GM23338 (cell line): Measurements from ENCODE around the gene NOC3L. TPM values are rescaled to one million over a fixed set of nuclear protein-coding genes. Genes with fewer than 3 reads are reported as not detected.

Experiments used
- ATAC-seq: fragments of 200-7000 bp; cut with Tn5 transposase; 3 replicates; pipeline ENCODE4 v1.9.1; 2020
- DNase-seq: peaks from one replicate; pipeline ENCODE4 v3.0.0-alpha.2; 2015; ENCODE audit warnings: low spot score
- H2AFZ ChIP-seq: fragments of 200-600 bp; sonication (generic); 2 replicates; pipeline ENCODE4 v1.8.0; 2016; ENCODE audit warnings: antibody characterized with exemption, mild to moderate bottlenecking, moderate library complexity
- H3F3A ChIP-seq: fragments of 200-600 bp; sonication (generic); replicated peaks from 2 replicates; pipeline ENCODE4 v1.8.0; 2017; ENCODE audit warnings: antibody characterized with exemption, mixed run types, low read depth
- H3K27ac ChIP-seq: fragments of 200-600 bp; sonication (generic); 2 replicates; pipeline ENCODE4 v1.6.1; 2016; ENCODE audit warnings: low read depth
- H3K27me3 ChIP-seq: fragments of 200-600 bp; sonication (generic); 2 replicates; pipeline ENCODE4 v1.8.0; 2016; ENCODE audit warnings: mild to moderate bottlenecking, mixed run types, moderate library complexity; ENCODE audit not compliant: insufficient read depth
- H3K36me3 ChIP-seq: fragments of 200-600 bp; sonication (generic); 2 replicates; pipeline ENCODE4 v1.8.0; 2016; ENCODE audit warnings: mild to moderate bottlenecking; ENCODE audit not compliant: insufficient read depth
- H3K4me1 ChIP-seq: fragments of 200-600 bp; sonication (generic); 2 replicates; pipeline ENCODE4 v1.8.0; 2016; ENCODE audit warnings: mild to moderate bottlenecking, moderate library complexity; ENCODE audit not compliant: insufficient read depth
- H3K4me2 ChIP-seq: fragments of 200-600 bp; sonication (generic); 2 replicates; pipeline ENCODE4 v1.7.1; 2017; ENCODE audit warnings: mixed run types
- H3K4me3 ChIP-seq: fragments of 200-600 bp; sonication (generic); 2 replicates; pipeline ENCODE4 v1.6.1; 2016; ENCODE audit warnings: mixed run types
- H3K79me2 ChIP-seq: fragments of 200-600 bp; sonication (generic); replicated peaks from 2 replicates; pipeline ENCODE4 v1.8.0; 2017; ENCODE audit warnings: mild to moderate bottlenecking; ENCODE audit not compliant: insufficient read depth
- H3K9me2 ChIP-seq: fragments of 200-600 bp; sonication (generic); 2 replicates; pipeline ENCODE4 v1.8.0; 2017; ENCODE audit not compliant: insufficient read depth
- H4K20me1 ChIP-seq: fragments of 200-600 bp; sonication (generic); replicated peaks from 2 replicates; pipeline ENCODE4 v1.8.0; 2017; ENCODE audit warnings: mild to moderate bottlenecking; ENCODE audit not compliant: insufficient read depth
- H3K27ac Mint-ChIP-seq: 2 replicates; pipeline ENCODE4 v1.8.0; 2020; ENCODE audit warnings: inconsistent platforms, mild to moderate bottlenecking, moderate library complexity, mixed read lengths
- H3K27me3 Mint-ChIP-seq: 3 replicates; pipeline ENCODE4 v1.8.0; 2022; ENCODE audit warnings: low read depth, mild to moderate bottlenecking, moderate library complexity, mixed read lengths, inconsistent platforms; ENCODE audit not compliant: insufficient read depth, poor library complexity
- H3K36me3 Mint-ChIP-seq: 3 replicates; pipeline ENCODE4 v1.8.0; 2021; ENCODE audit warnings: low read depth, mild to moderate bottlenecking, inconsistent platforms, moderate library complexity, mixed read lengths
- H3K4me1 Mint-ChIP-seq: 3 replicates; pipeline ENCODE4 v1.8.0; 2020; ENCODE audit warnings: mild to moderate bottlenecking, inconsistent platforms, mixed read lengths
- H3K4me3 Mint-ChIP-seq: 3 replicates; pipeline ENCODE4 v1.8.0; 2021; ENCODE audit warnings: moderate library complexity, mild to moderate bottlenecking, inconsistent platforms, mixed read lengths
- H3K9me3 Mint-ChIP-seq: 3 replicates; pipeline ENCODE4 v1.8.0; 2020; ENCODE audit warnings: moderate library complexity, mild to moderate bottlenecking, inconsistent platforms, mixed read lengths
- CREB1 ChIP-seq: fragments of 250-450 bp; sonication (Bioruptor Pico); IDR thresholded peaks from 2 replicates; pipeline ENCODE4 v1.5.0; 2020; ENCODE audit warnings: low read depth, mild to moderate bottlenecking, moderate library complexity
- EZH2 ChIP-seq: fragments of 200-600 bp; sonication (generic); IDR thresholded peaks from one replicate; pipeline ENCODE4 v1.8.0; 2017; ENCODE audit warnings: antibody characterized with exemption, mild to moderate bottlenecking, low read depth; ENCODE audit not compliant: unreplicated experiment
- EZH2phosphoT487 ChIP-seq: fragments of 200-600 bp; sonication (generic); IDR thresholded peaks from one replicate; pipeline ENCODE4 v1.8.1; 2018; ENCODE audit warnings: antibody characterized with exemption; ENCODE audit not compliant: unreplicated experiment
- JUNB ChIP-seq: IDR thresholded peaks from one replicate; pipeline ENCODE4 v1.6.1; 2016; ENCODE audit warnings: antibody characterized with exemption; ENCODE audit not compliant: unreplicated experiment
- NANOG ChIP-seq: IDR thresholded peaks from 2 replicates; pipeline ENCODE4 v1.6.1; 2016; ENCODE audit warnings: antibody characterized with exemption, borderline replicate concordance
- POLR2AphosphoS5 ChIP-seq: IDR thresholded peaks from 2 replicates; pipeline ENCODE4 v1.6.1; 2016; ENCODE audit warnings: antibody characterized with exemption, low read depth
- STAT1 ChIP-seq: IDR thresholded peaks from one replicate; pipeline ENCODE4 v1.6.1; 2016; ENCODE audit warnings: antibody characterized with exemption; ENCODE audit not compliant: unreplicated experiment
- ZNF114 ChIP-seq: fragments of 250-450 bp; sonication (Bioruptor Pico); IDR thresholded peaks from 2 replicates; pipeline ENCODE4 v1.5.0; 2020; ENCODE audit warnings: mild to moderate bottlenecking, moderate library complexity
- ZNF331 ChIP-seq: fragments of 250-450 bp; sonication (Bioruptor Pico); IDR thresholded peaks from 2 replicates; pipeline ENCODE4 v1.5.0; 2020; ENCODE audit warnings: low read depth, mild to moderate bottlenecking, moderate library complexity
- ZNF462 ChIP-seq: fragments of 250-450 bp; sonication (Bioruptor Pico); IDR thresholded peaks from 2 replicates; pipeline ENCODE4 v1.5.0; 2020; ENCODE audit warnings: mild to moderate bottlenecking, moderate library complexity
- polyA plus RNA-seq: library from polyadenylated mRNA; unstranded; fragments of >200 nt; fragmentation: Nextera tagmentation; extraction: Ambion mirVana; gene quantifications from 2 replicates; pipeline ENCODE4 v1.2.1, GENCODE V29; 2016
- total RNA-seq: library from RNA; depleted of rRNA; stranded (reverse); fragments of >200 nt; shearing (Covaris generic); gene quantifications from 2 replicates; pipeline ENCODE4 v1.2.3, GENCODE V29; 2014
- TF ChIP-seq, protein P1 (sequence below): IDR thresholded peaks from one replicate; pipeline ENCODE4 v1.6.1; 2018; ENCODE audit warnings: antibody characterized with exemption; ENCODE audit not compliant: unreplicated experiment
- TF ChIP-seq, protein P2 (sequence below), 2 experiments: fragments of 200-600 bp in 1 of 2; sonication (generic) in 1 of 2; conservative IDR thresholded peaks; 2 replicates each; pipeline versions ENCODE4 v1.5.1 to v1.6.1; 2016 to 2017; ENCODE audit warnings: antibody characterized with exemption in 2 of 2, low read depth in 2 of 2, mild to moderate bottlenecking in 2 of 2, moderate library complexity in 1 of 2

The NOC3L gene
- total and polyA plus RNA-seq, 2 experiments from 2014 or later = 43.1 to 62.1 TPM

DNA sequence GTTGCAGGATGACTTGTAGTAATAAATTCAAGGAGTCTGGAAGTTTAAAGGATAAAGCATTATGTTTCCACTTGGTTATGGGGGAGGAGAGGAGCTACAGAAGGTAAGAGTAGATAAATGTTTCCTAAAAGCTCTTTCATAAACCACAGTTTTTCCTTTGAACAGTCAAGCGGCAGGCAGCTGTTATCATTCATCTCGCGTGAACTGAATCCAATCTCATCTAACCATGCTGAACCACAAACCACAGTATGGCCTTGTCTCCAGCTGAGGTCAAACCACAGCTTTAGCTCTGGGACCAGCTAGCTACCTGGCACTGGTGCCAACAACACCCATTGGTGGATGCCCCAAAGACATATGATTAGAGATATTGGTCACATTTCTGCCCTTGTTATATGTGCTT lies 63.3 kb downstream of the NOC3L start:
- no peaks in the 10 kb centered on the region for H3K9me3 Mint-ChIP-seq

DNA sequence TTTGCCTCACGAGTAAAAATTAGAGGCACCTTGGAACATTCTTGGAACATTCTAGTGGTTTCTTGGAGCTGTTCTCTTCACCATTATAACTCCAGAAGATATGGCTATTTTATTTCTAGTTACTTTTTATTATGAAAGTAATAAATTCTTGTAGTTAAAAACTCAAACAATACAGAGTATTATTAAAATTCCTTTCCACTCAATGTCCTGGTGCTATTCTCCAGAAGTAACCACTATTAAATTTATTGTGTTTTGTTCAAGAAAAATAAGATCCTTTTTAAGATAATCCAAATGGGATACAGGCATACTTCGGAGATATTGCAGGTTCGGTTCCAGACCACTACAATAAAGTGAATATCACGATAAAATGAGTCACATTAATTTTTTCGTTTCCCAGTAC lies 68.6 kb downstream of the NOC3L start:
- Mint-ChIP-seq H3K4me1 (peaks cover under 1% of the 10 kb centered on the region; the same call in 2 of the 3 replicates), H3K27ac (no peak overlapping the region), H3K27me3 (no peaks in the 10 kb centered on the region), H3K9me3 (no peaks in the 10 kb centered on the region), H3K4me3 (no peak overlapping the region), H3K36me3 (no peaks in the 10 kb centered on the region)
- H2AFZ ChIP-seq = no peak overlapping the region
- no peaks in the 10 kb centered on the region for H3F3A ChIP-seq
- peaks cover 3% of the 10 kb centered on the region; the same call in 1 of the 2 replicates for H3K4me1 ChIP-seq
- H3K36me3 ChIP-seq = no peaks in the 10 kb centered on the region
- no peaks in the 10 kb centered on the region for H3K79me2 ChIP-seq
- DNase-seq = no peak
- H3K4me3 ChIP-seq = no peak overlapping the region
- no peaks in the 10 kb centered on the region for H4K20me1 ChIP-seq
- no peak overlapping the region for H3K27ac ChIP-seq
- no peaks in the 10 kb centered on the region for H3K27me3 ChIP-seq
- ATAC-seq = no peak
- peaks cover 7% of the 10 kb centered on the region; the same call in 1 of the 2 replicates for H3K9me2 ChIP-seq
- H3K4me2 ChIP-seq = no peak overlapping the region
- no peak for TF ChIP-seq CREB1 (CRISPR knock-in tag)
- no peak for TF ChIP-seq ZNF462

More for the DNA sequence above, 63.3 kb downstream of the NOC3L start:
- Histone ChIP-seq H3K4me2 (no peak overlapping the region), H3K36me3 (no peaks in the 10 kb centered on the region), H3K4me1 (no peaks in the 10 kb centered on the region), H3K27ac (no peak overlapping the region), H3K27me3 (no peaks in the 10 kb centered on the region), H3K79me2 (no peaks in the 10 kb centered on the region), H3K4me3 (no peak overlapping the region), H4K20me1 (no peaks in the 10 kb centered on the region), H2AFZ (no peak overlapping the region), H3K9me2 (peaks cover 7% of the 10 kb centered on the region; the same call in 1 of the 2 replicates), H3F3A (no peaks in the 10 kb centered on the region)
- ATAC-seq (no peak), DNase-seq (no peak)
- H3K36me3 Mint-ChIP-seq = no peaks in the 10 kb centered on the region
- TF ChIP-seq ZNF114 (CRISPR knock-in tag) (no peak), ZNF331 (CRISPR knock-in tag) (no peak), EZH2 (no peak), POLR2AphosphoS5 (no peak), EZH2phosphoT487 (no peak), NANOG (no peak), STAT1 (no peak), CREB1 (CRISPR knock-in tag) (no peak), JUNB (no peak)
- TF ChIP-seq, protein P1, sequence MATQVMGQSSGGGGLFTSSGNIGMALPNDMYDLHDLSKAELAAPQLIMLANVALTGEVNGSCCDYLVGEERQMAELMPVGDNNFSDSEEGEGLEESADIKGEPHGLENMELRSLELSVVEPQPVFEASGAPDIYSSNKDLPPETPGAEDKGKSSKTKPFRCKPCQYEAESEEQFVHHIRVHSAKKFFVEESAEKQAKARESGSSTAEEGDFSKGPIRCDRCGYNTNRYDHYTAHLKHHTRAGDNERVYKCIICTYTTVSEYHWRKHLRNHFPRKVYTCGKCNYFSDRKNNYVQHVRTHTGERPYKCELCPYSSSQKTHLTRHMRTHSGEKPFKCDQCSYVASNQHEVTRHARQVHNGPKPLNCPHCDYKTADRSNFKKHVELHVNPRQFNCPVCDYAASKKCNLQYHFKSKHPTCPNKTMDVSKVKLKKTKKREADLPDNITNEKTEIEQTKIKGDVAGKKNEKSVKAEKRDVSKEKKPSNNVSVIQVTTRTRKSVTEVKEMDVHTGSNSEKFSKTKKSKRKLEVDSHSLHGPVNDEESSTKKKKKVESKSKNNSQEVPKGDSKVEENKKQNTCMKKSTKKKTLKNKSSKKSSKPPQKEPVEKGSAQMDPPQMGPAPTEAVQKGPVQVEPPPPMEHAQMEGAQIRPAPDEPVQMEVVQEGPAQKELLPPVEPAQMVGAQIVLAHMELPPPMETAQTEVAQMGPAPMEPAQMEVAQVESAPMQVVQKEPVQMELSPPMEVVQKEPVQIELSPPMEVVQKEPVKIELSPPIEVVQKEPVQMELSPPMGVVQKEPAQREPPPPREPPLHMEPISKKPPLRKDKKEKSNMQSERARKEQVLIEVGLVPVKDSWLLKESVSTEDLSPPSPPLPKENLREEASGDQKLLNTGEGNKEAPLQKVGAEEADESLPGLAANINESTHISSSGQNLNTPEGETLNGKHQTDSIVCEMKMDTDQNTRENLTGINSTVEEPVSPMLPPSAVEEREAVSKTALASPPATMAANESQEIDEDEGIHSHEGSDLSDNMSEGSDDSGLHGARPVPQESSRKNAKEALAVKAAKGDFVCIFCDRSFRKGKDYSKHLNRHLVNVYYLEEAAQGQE = no peak
- TF ChIP-seq, protein P2, sequence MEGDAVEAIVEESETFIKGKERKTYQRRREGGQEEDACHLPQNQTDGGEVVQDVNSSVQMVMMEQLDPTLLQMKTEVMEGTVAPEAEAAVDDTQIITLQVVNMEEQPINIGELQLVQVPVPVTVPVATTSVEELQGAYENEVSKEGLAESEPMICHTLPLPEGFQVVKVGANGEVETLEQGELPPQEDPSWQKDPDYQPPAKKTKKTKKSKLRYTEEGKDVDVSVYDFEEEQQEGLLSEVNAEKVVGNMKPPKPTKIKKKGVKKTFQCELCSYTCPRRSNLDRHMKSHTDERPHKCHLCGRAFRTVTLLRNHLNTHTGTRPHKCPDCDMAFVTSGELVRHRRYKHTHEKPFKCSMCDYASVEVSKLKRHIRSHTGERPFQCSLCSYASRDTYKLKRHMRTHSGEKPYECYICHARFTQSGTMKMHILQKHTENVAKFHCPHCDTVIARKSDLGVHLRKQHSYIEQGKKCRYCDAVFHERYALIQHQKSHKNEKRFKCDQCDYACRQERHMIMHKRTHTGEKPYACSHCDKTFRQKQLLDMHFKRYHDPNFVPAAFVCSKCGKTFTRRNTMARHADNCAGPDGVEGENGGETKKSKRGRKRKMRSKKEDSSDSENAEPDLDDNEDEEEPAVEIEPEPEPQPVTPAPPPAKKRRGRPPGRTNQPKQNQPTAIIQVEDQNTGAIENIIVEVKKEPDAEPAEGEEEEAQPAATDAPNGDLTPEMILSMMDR (conservative IDR thresholded peaks at IDR 0.05; ENCODE audit: low read depth in 2 of 2) = no peak
- H3K4me1 Mint-ChIP-seq = no peaks in the 10 kb centered on the region
- no peak overlapping the region for H3K27ac Mint-ChIP-seq
- no peak overlapping the region for H3K4me3 Mint-ChIP-seq
- H3K27me3 Mint-ChIP-seq = no peaks in the 10 kb centered on the region
